HUDEP-2 (cell line): ENCODE measurements around the gene DGKI.

Source experiments
- DNase-seq, 76 experiments: peaks; one replicate each; lab custom pipeline; 2025; ENCODE audit not compliant: unreplicated experiment in 76 of 76; lab: John Stamatoyannopoulos, UW

Gene DGKI

DNA sequence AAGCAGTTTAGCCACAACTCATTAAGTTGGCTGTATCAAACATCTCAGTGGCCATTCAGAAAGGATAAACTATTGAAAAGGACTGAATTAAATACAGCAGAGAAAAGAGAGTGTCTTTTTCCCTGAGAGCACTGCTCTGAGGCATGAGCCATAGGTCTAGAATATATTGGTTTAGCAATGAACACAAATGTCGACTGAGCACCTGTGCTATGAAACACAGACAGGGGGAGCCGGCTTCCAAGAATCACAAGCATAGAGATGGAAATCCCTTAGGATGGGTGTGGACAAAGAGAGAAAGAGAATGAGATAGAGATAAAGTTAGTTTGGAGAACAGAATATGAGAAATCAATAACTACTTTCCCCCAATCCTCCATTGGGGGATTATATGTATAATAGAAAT is 54.8 kb downstream of the DGKI start:
- DNase-seq, result no peak

- DNase-seq, result no peak
Measured at GRCh38 chr7:137790828-137791227, 55.9 kb downstream of the DGKI start.

GRCh38 chr7:137789215-137789882 is 57.4 kb downstream of the DGKI start:
- DNase-seq, result no peak

DNA sequence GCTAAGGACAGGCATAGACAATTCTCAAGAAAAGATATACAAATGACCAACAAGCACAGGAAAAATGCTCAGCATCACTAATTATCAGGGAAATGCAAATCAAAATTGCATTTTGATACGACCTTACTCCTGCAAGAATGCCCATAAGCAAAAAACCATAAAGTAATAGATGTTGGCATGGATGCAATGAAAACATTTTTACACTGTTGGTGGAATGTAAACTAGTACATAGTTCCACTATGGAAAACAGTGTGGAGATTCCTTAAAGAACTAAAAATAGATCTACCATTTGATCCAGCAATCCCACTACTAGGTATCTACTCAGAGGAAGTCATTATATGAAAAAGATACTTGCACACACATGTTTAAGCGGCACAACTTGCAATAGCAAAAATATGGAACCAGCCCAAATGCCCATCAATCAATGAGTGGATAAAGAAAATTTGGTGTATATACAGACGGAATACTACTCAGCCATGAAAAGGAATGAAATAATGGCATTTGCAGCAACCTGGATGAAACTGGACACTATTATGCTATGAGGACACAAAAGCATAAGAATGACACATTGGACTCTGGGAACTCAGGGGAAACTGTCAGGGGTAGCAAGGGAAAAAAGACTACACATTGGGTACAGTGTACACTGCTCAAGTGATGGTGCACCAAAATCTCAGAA is 59.3 kb downstream of the DGKI start:
- no peak for DNase-seq

DNA sequence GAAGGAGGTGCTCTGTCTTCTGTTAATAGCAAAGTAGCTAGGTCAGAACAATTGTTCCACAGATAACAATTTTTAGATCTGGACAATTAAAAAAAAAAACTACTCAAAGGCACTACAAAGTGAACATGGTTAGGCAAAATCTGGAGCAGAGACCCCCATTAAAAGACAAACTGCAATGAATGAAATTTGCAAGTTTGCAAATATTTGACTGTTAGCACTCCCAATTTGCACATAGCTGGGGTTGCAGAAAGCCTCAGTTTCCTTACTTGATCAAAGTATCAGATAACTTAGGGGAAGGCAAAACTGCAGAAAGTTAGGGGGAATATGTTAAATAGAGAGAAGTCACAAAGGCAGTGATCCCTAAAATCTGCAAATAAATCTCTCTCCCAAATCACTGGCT is 68.3 kb downstream of the DGKI start:
- no peak for DNase-seq

GRCh38 chr7:137774793-137775201 is 72.0 kb downstream of the DGKI start:
- DNase-seq, result no peak

DNA sequence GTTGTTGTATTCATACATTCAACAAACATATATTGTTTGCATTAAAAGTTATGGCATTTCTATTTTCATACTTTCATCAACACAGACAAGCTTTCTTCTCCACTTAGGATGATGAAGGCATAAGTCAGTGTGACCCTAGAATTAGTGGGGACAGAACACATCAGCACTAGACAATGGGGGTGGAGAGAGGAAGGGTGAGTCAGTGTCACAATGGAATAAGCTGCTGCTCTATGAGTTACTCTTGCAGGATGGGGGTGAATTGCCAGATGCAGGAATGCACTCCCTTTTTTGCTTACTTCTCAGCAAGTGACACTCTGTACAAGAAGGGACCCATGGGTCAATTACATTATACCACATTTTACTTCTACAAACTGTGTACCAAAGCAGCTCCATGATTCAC is 74.0 kb downstream of the DGKI start:
- no peak for DNase-seq

DNA sequence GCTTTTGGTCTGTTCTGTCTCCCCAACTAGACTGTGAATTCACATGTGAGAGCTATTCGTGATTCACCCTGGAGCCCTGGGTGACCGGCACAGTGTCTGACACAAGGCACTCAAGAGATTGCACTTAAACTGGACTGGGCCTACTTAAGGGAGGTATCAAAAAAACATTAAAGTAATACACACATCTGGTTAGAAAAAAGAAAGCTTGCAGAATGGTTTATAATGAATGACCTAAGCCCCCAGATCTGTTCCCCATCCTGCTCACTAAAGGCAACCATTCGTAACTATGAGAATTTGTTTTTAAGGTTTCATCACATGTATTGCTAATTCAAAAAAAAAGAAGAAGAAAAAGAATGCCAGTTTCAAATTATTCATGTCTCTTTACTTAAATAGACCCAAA is 74.5 kb downstream of the DGKI start:
- no peak for DNase-seq

GRCh38 chr7:137771679-137772078 is 75.1 kb downstream of the DGKI start:
- DNase-seq, result no peak

DNA sequence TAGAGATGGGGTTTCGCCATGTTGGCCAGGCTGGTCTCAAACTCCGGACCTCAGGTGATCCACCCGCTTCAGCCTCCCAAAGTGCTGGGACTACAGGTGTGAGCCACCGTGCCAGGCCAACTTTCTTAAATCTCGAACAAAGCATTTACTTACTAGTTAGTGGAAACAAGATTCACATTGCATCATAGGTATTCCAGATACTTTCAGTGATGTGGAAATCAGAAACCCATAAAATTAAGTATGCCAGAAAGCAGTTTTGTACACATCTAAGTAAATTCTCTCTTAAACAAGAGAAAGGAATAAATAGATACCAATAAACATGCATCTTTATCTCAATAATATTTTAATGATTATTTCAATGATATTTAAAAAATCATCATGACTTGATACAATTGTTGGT is 75.5 kb downstream of the DGKI start:
- DNase-seq, result no peak

- DNase-seq, result no peak
Measured at GRCh38 chr7:137768366-137768765, 78.4 kb downstream of the DGKI start.

DNA sequence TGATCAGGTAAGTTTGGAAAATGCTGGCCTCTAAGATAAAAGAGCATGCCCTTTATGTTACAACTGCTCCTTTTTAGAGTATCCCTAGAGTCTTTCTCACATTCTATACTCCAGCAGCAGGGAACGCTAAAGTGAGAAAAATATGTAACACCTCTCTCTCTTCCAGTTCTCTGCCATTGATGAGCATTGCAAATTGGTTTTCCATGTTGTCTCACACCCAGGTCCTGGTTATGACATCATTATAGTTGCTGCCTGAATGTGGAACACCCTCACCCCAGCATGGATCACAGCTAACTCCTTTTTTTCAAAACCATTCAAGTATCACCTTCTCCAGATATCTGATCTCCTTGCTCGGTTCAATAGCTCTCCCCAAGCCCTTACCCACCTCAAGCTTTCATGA is 84.4 kb downstream of the DGKI start:
- DNase-seq, result no peak

DNA sequence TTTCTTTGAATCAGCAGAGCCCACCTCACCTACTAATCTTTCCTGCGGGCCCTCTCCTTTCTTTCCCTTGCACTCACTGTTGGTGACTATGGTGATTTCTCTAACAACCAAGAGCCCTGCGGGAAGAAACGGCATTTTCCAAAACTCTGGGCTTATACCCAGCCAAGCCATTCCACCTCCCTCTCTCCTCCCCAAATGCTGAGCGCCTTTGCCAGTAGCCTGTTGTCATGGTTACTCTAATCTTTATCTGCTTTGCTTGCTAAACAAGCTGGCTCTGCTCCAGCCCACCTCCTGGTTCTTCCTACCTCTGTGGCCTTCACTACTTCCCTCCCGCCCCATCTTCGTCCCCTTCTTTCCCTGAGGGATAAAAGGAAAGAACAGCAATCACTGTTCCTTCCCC is 86.7 kb downstream of the DGKI start:
- no peak for DNase-seq

DNA sequence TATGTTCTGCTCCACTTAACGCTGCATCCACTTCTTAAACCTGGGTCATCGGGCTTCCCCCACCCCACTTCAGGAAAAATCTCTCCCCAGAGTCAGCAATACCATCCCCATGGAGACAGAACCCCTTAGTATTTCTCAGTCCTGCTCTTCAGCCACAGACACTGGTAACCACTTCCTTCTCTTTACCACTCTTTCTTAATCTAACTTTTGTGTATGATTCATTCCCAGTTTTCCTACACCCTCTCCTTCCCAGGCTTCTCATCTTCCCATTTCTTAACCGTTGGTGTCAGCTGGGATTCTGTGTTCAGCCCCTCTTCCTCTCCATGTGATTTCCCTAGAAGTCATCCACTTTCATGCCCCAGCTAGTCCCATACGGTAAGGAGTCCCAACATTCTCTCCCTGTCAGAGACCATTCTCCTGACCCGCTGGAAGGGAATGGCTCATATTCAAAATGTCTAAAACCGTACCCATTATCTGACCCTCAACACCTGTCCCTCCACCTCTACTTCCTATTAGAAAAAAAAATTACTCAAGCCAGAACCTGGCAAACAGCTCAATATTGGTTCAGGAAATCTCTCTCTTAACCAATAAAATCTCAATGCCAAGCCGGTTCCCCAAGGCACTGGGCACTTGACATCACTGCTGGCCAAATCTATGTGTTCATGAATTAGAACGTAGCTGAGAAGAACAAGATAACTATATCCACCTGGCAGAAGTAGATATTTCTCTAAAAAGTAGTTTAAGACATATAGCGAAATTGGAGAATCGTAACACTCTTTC is 89.4 kb downstream of the DGKI start:
- no peak for DNase-seq

- no peak for DNase-seq
Measured at GRCh38 chr7:137755846-137756651, 90.7 kb downstream of the DGKI start.

DNA sequence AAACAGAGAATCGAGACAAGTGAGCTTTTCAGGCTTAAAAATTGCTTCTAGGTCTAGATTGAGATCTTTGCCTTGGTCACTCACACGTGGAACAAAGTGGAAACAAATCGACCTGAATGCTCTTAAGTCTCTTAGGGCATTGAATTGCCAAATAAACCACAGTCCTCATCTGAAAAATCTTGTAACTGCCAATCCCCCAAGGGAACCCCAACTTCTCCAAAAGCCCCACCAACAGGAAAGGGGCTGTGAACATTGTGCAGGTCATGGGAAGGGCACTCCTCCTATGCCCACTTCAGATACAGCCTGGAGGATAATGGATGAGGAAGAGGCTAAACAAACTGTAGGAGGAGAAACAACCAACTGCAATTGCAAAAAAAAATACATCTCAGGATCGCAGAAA is 91.3 kb downstream of the DGKI start:
- DNase-seq, result no peak

DNA sequence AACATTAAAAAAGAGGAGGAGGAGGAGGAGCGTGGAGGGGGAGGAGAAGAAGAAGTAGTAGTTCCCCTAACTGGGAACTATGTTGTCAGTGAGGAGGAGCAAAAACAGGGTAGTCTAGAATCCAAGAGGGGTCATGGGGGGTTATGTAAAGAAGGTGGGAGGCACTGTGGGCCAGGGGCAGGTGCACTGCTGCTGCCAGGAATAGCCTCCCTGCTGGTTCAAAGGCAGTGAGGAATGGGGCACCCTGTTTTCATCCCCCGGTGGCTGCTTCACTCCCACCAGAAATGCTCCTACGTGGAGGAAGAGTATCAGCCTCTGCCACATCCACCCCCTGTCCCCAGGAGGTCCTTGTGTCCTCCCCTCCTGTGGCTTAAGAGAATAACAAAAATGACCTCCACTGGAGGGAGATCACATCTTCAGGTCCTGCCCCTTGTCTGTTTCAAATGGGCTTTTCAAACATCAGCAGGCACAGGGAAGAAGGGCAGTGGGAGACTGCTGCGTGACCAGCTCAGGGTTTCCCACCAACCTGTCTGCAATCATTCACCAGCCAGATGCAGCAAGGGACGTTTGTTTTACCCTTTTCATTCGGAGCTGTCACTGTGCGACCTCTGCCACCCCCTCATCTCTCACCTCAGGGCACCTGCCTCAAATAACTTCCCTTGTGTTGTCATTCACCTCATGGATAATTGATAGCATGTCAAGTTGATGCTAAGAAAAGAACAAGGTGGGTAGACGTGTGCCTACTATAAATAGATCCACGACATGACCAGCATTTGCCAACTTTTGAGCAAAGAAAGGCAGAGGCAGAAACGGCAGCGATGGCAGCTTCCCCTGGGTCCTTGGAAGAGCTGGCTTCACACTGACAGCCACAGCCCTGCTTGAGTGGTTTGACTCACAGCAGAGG is 92.6 kb downstream of the DGKI start:
- DNase-seq, result no peak

DNA sequence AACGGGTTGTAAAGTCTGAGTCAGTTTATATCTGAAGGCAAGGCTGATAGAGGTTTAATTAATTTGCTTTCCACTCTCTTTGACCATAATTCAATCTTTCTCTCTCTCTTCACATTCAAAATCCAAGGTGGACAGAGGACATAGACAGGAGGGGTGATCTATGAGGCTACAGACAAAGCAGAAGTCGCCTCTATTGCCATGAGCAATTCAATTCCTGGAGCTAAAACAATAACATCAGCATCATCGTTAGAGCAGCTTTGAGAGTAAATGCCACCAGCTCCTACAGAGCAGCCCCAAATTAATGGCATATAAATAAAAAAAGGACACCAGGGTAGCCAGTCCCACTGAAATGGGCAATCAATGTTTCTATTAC is 93.2 kb downstream of the DGKI start:
- no peak for DNase-seq

- no peak for DNase-seq
Measured at GRCh38 chr7:137753067-137753466, 93.7 kb downstream of the DGKI start.

GRCh38 chr7:137751361-137752009 is 95.3 kb downstream of the DGKI start:
- DNase-seq, result no peak
